Left hindlimb (tissue), 1 donor: ENCODE results near the gene PDE4B.
A peak's percentile ranks its signal among the peaks of the same experiment; 100 is the strongest.

Experiments used
- DNase-seq: peaks from one replicate; pipeline ENCODE4 v3.0.0-alpha.2; 2018

The PDE4B gene

GRCh38 chr1:66350001-66350547 lies 557.4 kb downstream of the PDE4B start:
- DNase-seq: peak; percentile 45

GRCh38 chr1:66351478-66351877 lies 558.8 kb downstream of the PDE4B start:
- DNase-seq: no peak

- no peak for DNase-seq
Observed at GRCh38 chr1:66351913-66352312, 559.2 kb downstream of the PDE4B start.

GRCh38 chr1:66352792-66353191 lies 560.1 kb downstream of the PDE4B start:
- no peak for DNase-seq

- peak; percentile 41 for DNase-seq
Observed at GRCh38 chr1:66353257-66353656, 560.6 kb downstream of the PDE4B start.

GRCh38 chr1:66354311-66355201 lies 561.9 kb downstream of the PDE4B start:
- DNase-seq: peak; percentile 48

- DNase-seq: no peak
Observed at GRCh38 chr1:66355756-66356155, 563.1 kb downstream of the PDE4B start.

- no peak for DNase-seq
Observed at GRCh38 chr1:66356605-66357004, 563.9 kb downstream of the PDE4B start.

GRCh38 chr1:66357021-66357420 lies 564.3 kb downstream of the PDE4B start:
- DNase-seq: no peak

GRCh38 chr1:66357478-66358197 lies 564.9 kb downstream of the PDE4B start:
- no peak for DNase-seq

- DNase-seq: no peak
Observed at GRCh38 chr1:66359269-66359668, 566.6 kb downstream of the PDE4B start.

- no peak for DNase-seq
Observed at GRCh38 chr1:66359815-66360214, 567.1 kb downstream of the PDE4B start.

GRCh38 chr1:66360285-66360724 lies 567.6 kb downstream of the PDE4B start:
- no peak for DNase-seq

- no peak for DNase-seq
Observed at GRCh38 chr1:66364578-66365391, 572.1 kb downstream of the PDE4B start.

- DNase-seq: no peak
Observed at GRCh38 chr1:66365635-66366034, 572.9 kb downstream of the PDE4B start.

- no peak for DNase-seq
Observed at GRCh38 chr1:66366634-66367033, 573.9 kb downstream of the PDE4B start.

- no peak for DNase-seq
Observed at GRCh38 chr1:66367369-66367768, 574.7 kb downstream of the PDE4B start.

GRCh38 chr1:66368261-66368660 lies 575.6 kb downstream of the PDE4B start:
- no peak for DNase-seq

- DNase-seq: no peak
Observed at GRCh38 chr1:66370462-66370971, 577.8 kb downstream of the PDE4B start.

GRCh38 chr1:66371233-66372005 lies 578.7 kb downstream of the PDE4B start:
- no peak for DNase-seq

GRCh38 chr1:66372522-66373101 lies 579.9 kb downstream of the PDE4B start:
- DNase-seq: no peak
